HEK293T (cell line): ENCODE measurements around the gene AGFG1.

Experiments
- HDGF ChIP-seq: fragments of 450-650 bp; IDR thresholded peaks from 2 replicates; pipeline ENCODE4 v1.6.1; 2017; ENCODE audit warnings: antibody characterized with exemption, borderline replicate concordance
- NFRKB ChIP-seq: fragments of 450-650 bp; IDR thresholded peaks from 2 replicates; pipeline ENCODE4 v1.6.1; 2016; ENCODE audit warnings: mild to moderate bottlenecking, moderate library complexity
- SP1 ChIP-seq: fragments of 450-650 bp; IDR thresholded peaks from 2 replicates; pipeline ENCODE4 v1.6.1; 2017

DNA sequence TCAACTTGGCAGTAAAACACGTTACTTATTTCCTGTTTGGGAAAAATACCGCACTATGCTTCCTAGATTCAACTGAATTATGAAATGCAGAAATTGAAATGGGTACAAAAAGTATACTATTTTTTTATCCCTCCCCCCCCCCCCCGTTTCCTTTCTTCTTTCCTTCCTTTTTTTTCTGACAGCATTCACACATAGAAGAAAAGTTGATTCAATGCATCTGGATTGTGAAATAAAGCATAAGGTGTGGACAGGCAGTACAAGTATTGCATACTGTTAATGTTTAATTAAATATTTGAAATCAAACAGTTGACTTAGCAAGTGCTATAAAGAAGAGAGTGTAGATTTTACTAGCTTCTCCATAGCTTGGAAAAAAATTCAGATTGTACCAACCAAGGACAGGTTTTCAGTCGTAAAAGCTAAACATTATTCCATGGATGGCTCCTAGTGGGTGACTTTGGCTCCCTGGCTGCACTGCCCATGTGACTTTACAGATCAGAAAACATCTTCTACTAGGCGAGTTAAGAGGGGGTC is 21.6 kb upstream of the AGFG1 start:
- TF ChIP-seq NFRKB = no peak
- no peak for TF ChIP-seq SP1
- no peak for TF ChIP-seq HDGF
